Nephron progenitor cell (in vitro differentiated cells): ENCODE data around the gene ANO6.

ENCODE experiments used
- DNase-seq: peaks from one replicate; pipeline ENCODE4 v3.0.0; 2021
- H3K27ac Mint-ChIP-seq: 2 replicates; pipeline ENCODE4 v1.8.0; 2021; ENCODE audit warnings: mild to moderate bottlenecking, moderate library complexity, mixed read lengths
- H3K27me3 Mint-ChIP-seq: 2 replicates; pipeline ENCODE4 v1.8.0; 2021; ENCODE audit warnings: mild to moderate bottlenecking, low read depth, mixed read lengths; ENCODE audit not compliant: poor library complexity
- H3K36me3 Mint-ChIP-seq: 2 replicates; pipeline ENCODE4 v1.8.0; 2021; ENCODE audit warnings: low read depth, mixed read lengths
- H3K4me1 Mint-ChIP-seq: 2 replicates; pipeline ENCODE4 v1.8.0; 2021; ENCODE audit warnings: mixed read lengths
- H3K4me3 Mint-ChIP-seq: 2 replicates; pipeline ENCODE4 v1.8.0; 2021; ENCODE audit warnings: mild to moderate bottlenecking, moderate library complexity, mixed read lengths
- H3K9me3 Mint-ChIP-seq: 2 replicates; pipeline ENCODE4 v1.8.0; 2021; ENCODE audit warnings: mild to moderate bottlenecking, moderate library complexity, mixed read lengths
- TF ChIP-seq, protein P1 (sequence below): fragments of 200-600 bp; sonication (generic); IDR thresholded peaks from 2 replicates; pipeline ENCODE4 v1.5.0; 2021; ENCODE audit warnings: antibody characterized with exemption

ANO6 gene

DNA sequence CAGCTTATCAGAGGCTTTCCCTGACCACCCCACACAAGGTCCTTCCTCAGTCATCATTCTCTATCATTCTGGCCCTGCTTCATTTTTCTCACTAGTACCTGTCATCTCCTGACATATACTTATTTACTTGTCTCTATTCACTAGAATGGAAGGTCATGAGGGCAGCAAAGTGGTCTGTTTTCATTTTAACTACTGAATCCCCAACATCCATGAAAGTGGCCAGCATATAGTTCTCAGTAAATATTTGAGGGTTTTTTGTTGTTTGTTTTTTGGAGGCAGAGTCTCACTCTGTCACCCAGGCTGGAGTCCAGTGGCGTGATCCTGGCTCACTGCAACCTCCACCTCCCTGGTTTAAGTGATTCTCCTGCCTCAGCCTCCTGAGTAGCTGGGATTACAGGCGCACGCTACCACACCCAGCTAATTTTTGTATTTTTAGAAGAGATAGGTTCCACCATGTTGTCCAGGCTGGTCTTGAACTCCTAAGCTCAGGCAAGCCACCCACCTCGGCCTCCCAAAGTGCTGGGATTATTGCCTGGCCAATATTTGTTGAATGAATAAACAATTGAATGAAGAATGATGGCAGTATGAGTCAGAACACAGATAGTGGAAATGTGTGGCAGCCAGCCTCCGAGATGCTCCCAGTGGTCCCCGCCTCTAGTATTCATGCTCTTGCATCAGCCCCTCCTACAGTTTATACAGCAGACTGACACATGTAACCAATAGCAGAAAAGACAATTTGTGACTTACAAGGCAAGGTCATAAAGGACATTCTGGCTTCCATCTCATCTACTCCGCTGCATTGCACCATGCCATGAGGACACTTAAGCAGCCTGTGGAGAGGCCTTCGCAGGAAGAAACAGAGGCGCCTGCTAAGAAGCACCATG, 7.0 kb upstream of the ANO6 start:
- peaks cover 13% of the 10 kb centered on the region for H3K36me3 Mint-ChIP-seq
- H3K27me3 Mint-ChIP-seq, result peaks cover 3% of the 10 kb centered on the region
- TF ChIP-seq, protein P1, sequence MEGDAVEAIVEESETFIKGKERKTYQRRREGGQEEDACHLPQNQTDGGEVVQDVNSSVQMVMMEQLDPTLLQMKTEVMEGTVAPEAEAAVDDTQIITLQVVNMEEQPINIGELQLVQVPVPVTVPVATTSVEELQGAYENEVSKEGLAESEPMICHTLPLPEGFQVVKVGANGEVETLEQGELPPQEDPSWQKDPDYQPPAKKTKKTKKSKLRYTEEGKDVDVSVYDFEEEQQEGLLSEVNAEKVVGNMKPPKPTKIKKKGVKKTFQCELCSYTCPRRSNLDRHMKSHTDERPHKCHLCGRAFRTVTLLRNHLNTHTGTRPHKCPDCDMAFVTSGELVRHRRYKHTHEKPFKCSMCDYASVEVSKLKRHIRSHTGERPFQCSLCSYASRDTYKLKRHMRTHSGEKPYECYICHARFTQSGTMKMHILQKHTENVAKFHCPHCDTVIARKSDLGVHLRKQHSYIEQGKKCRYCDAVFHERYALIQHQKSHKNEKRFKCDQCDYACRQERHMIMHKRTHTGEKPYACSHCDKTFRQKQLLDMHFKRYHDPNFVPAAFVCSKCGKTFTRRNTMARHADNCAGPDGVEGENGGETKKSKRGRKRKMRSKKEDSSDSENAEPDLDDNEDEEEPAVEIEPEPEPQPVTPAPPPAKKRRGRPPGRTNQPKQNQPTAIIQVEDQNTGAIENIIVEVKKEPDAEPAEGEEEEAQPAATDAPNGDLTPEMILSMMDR, result no peak
- H3K4me3 Mint-ChIP-seq, result no peak overlapping the region
- H3K27ac Mint-ChIP-seq, result no peak overlapping the region
- peaks cover 9% of the 10 kb centered on the region for H3K4me1 Mint-ChIP-seq
- H3K9me3 Mint-ChIP-seq, result no peaks in the 10 kb centered on the region
- no peak for DNase-seq

DNA sequence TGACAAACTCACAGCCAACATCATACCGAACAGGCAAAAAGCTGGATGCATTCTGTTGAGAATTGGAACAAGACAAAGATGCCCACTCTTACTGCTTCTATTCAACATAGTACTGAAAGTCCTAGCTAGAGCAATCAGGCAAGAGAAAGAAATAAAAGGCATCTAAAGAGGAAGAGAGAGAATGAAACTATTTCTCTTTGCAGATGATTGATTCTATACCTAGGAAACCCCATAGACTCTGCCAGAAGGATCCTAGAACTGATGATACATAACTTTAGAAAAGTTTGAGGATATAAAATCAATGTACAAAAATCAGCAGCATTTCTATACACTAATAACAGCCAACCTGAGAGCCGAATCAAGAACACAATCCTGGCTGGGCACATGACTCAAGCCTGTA, 6.1 kb upstream of the ANO6 start:
- TF ChIP-seq, protein P1, result no peak

DNA sequence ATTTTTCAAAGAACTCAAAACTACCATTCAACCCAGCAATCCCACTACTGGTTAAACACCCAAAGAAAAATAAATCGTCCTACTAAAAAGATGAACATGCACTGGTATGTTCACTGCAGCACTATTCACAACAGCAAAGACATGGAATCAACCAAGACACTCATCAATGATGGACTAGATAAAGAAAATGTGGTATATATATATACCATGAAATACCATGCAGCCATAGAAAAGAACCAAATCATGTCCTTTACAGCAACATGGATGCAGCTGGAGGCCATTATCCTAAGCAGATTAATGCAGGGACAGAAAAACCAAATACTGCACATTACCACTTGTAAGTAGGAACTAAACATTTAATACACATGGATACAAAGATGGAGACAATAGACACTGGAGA, 3.8 kb upstream of the ANO6 start:
- H3K4me3 Mint-ChIP-seq, result no peak overlapping the region
- TF ChIP-seq, protein P1, result no peak
- DNase-seq, result no peak
- H3K36me3 Mint-ChIP-seq, result peaks cover 13% of the 10 kb centered on the region
- peaks cover 29% of the 10 kb centered on the region for H3K4me1 Mint-ChIP-seq
- H3K27me3 Mint-ChIP-seq, result peaks cover 4% of the 10 kb centered on the region
- no peak overlapping the region for H3K27ac Mint-ChIP-seq
- no peaks in the 10 kb centered on the region for H3K9me3 Mint-ChIP-seq

More for the DNA sequence above, 6.1 kb upstream of the ANO6 start:
- Mint-ChIP-seq H3K4me3 (no peak overlapping the region), H3K36me3 (peaks cover 13% of the 10 kb centered on the region), H3K27me3 (peaks cover 4% of the 10 kb centered on the region), H3K9me3 (no peaks in the 10 kb centered on the region), H3K27ac (peak overlapping the region; percentile 37), H3K4me1 (peaks cover 18% of the 10 kb centered on the region)
- no peak for DNase-seq

DNA sequence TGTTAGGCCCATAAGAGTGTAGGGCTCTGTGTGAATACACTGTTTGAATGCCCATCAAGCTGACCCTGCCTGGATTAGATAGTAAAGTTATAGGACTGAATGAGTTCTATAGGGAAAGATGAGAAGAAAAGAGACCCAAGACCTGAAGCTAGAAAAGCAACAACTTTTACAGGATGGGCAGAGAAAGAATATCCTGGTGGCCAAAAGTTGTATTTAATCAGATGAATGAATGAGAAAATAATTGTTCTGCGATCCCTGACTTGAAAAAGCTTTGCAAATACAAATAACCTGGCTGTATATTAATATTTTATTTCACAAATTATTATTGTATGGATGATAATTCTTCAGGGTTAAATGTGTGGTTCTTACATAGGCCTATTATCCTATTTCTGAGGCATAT, 2.8 kb upstream of the ANO6 start:
- no peak overlapping the region for H3K4me3 Mint-ChIP-seq
- H3K4me1 Mint-ChIP-seq, result peaks cover 40% of the 10 kb centered on the region
- peaks cover 13% of the 10 kb centered on the region for H3K36me3 Mint-ChIP-seq
- no peak overlapping the region for H3K27ac Mint-ChIP-seq
- no peak for DNase-seq
- H3K9me3 Mint-ChIP-seq, result no peaks in the 10 kb centered on the region
- TF ChIP-seq, protein P1, result no peak
- peaks cover 4% of the 10 kb centered on the region for H3K27me3 Mint-ChIP-seq

DNA sequence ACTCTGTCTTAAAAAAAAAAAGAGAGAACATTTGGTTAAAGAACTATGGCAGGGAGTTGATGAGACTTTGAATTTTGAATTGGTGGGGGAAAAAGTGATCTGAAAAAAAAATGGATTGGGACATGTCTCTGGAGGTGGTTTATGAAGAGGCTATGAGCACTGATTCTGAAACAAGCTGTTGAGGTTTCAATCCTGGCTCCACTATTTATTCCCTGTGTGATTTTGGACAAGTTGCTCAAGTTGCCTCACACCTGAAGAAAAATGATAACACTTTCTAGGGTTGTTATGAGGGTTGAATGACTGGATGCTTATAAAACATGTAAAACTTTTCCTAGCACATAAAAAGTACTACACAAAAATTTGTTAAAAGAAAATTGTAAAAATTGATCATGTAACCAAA, 1.8 kb upstream of the ANO6 start:
- no peak for DNase-seq
- Mint-ChIP-seq H3K9me3 (no peaks in the 10 kb centered on the region), H3K27me3 (peaks cover 4% of the 10 kb centered on the region), H3K4me1 (peaks cover 49% of the 10 kb centered on the region), H3K4me3 (peak overlapping the region; percentile 91), H3K36me3 (peaks cover 8% of the 10 kb centered on the region), H3K27ac (no peak overlapping the region)
- TF ChIP-seq, protein P1, result no peak
